ENCODE results near the gene TMPRSS9.

The TMPRSS9 gene

GRCh38 chr19:2330632-2331284, 29.3 kb upstream of the TMPRSS9 start:
- H3K9me3 ChIP-seq (ENCODE audit: control insufficient read depth in 1 of 2, low read length in 2 of 2), result no peaks in the 10 kb centered on the region
- H3K27me3 ChIP-seq (ENCODE audit: low read depth, low read length), result no peaks in the 10 kb centered on the region
- no peak overlapping the region for H3K4me3 ChIP-seq (ENCODE audit: low read depth in 1 of 2, low read length in 2 of 2)
- no peaks in the 10 kb centered on the region for H3K36me3 ChIP-seq (ENCODE audit: control insufficient read depth in 1 of 2, insufficient read depth in 2 of 2, low read length in 2 of 2)
- peak overlapping the region; percentile 81 for H3K27ac ChIP-seq (ENCODE audit: low read length)
- peaks cover 3 to 68% of the 10 kb centered on the region in 2 donors for H3K4me1 ChIP-seq (ENCODE audit: control insufficient read depth in 1 of 2, insufficient read depth in 2 of 2, low read length in 2 of 2)

GRCh38 chr19:2331601-2332246, 28.3 kb upstream of the TMPRSS9 start:
- Histone ChIP-seq H3K4me1 (ENCODE audit: control insufficient read depth in 1 of 2, insufficient read depth in 2 of 2, low read length in 2 of 2) (peaks cover 3 to 66% of the 10 kb centered on the region in 2 donors), H3K4me3 (ENCODE audit: low read depth in 1 of 2, low read length in 2 of 2) (no peak overlapping the region), H3K27me3 (ENCODE audit: low read depth, low read length) (no peaks in the 10 kb centered on the region), H3K27ac (ENCODE audit: low read length) (peak overlapping the region; percentile 81), H3K9me3 (ENCODE audit: control insufficient read depth in 1 of 2, low read length in 2 of 2) (no peaks in the 10 kb centered on the region), H3K36me3 (ENCODE audit: control insufficient read depth in 1 of 2, insufficient read depth in 2 of 2, low read length in 2 of 2) (no peaks in the 10 kb centered on the region)

GRCh38 chr19:2332341-2333026, 27.6 kb upstream of the TMPRSS9 start:
- H3K36me3 ChIP-seq (ENCODE audit: control insufficient read depth in 1 of 2, insufficient read depth in 2 of 2, low read length in 2 of 2), result peaks cover 0 to 3% of the 10 kb centered on the region in 2 donors
- no peak overlapping the region for H3K4me3 ChIP-seq (ENCODE audit: low read depth in 1 of 2, low read length in 2 of 2)
- H3K9me3 ChIP-seq (ENCODE audit: control insufficient read depth in 1 of 2, low read length in 2 of 2), result no peaks in the 10 kb centered on the region
- peak overlapping the region; percentile 16 for H3K27ac ChIP-seq (ENCODE audit: low read length)
- H3K27me3 ChIP-seq (ENCODE audit: low read depth, low read length), result no peaks in the 10 kb centered on the region
- peaks cover 3 to 59% of the 10 kb centered on the region in 2 donors for H3K4me1 ChIP-seq (ENCODE audit: control insufficient read depth in 1 of 2, insufficient read depth in 2 of 2, low read length in 2 of 2)

GRCh38 chr19:2333027-2333806, 26.8 kb upstream of the TMPRSS9 start:
- H3K27ac ChIP-seq (ENCODE audit: low read length), result no peak overlapping the region
- no peak overlapping the region for H3K4me3 ChIP-seq (ENCODE audit: low read depth in 1 of 2, low read length in 2 of 2)
- H3K36me3 ChIP-seq (ENCODE audit: control insufficient read depth in 1 of 2, insufficient read depth in 2 of 2, low read length in 2 of 2), result peaks cover 0 to 6% of the 10 kb centered on the region in 2 donors
- H3K4me1 ChIP-seq (ENCODE audit: control insufficient read depth in 1 of 2, insufficient read depth in 2 of 2, low read length in 2 of 2), result peaks cover 3 to 55% of the 10 kb centered on the region in 2 donors
- H3K9me3 ChIP-seq (ENCODE audit: control insufficient read depth in 1 of 2, low read length in 2 of 2), result no peaks in the 10 kb centered on the region
- H3K27me3 ChIP-seq (ENCODE audit: low read depth, low read length), result no peaks in the 10 kb centered on the region

- H3K9me3 ChIP-seq (ENCODE audit: control insufficient read depth in 1 of 2, low read length in 2 of 2), result no peaks in the 10 kb centered on the region
- no peak overlapping the region for H3K4me3 ChIP-seq (ENCODE audit: low read depth in 1 of 2, low read length in 2 of 2)
- H3K36me3 ChIP-seq (ENCODE audit: control insufficient read depth in 1 of 2, insufficient read depth in 2 of 2, low read length in 2 of 2), result peaks cover 0 to 12% of the 10 kb centered on the region in 2 donors
- no peaks in the 10 kb centered on the region for H3K27me3 ChIP-seq (ENCODE audit: low read depth, low read length)
- H3K4me1 ChIP-seq (ENCODE audit: control insufficient read depth in 1 of 2, insufficient read depth in 2 of 2, low read length in 2 of 2), result peaks cover 3 to 54% of the 10 kb centered on the region in 2 donors
- no peak overlapping the region for H3K27ac ChIP-seq (ENCODE audit: low read length)
Measured at GRCh38 chr19:2333807-2334211, 26.3 kb upstream of the TMPRSS9 start.

- Histone ChIP-seq H3K27ac (ENCODE audit: low read length) (no peak overlapping the region), H3K36me3 (ENCODE audit: control insufficient read depth in 1 of 2, insufficient read depth in 2 of 2, low read length in 2 of 2) (peaks cover 0 to 18% of the 10 kb centered on the region in 2 donors), H3K27me3 (ENCODE audit: low read depth, low read length) (no peaks in the 10 kb centered on the region), H3K9me3 (ENCODE audit: control insufficient read depth in 1 of 2, low read length in 2 of 2) (no peaks in the 10 kb centered on the region), H3K4me3 (ENCODE audit: low read depth in 1 of 2, low read length in 2 of 2) (no peak overlapping the region), H3K4me1 (ENCODE audit: control insufficient read depth in 1 of 2, insufficient read depth in 2 of 2, low read length in 2 of 2) (peaks cover 3 to 48% of the 10 kb centered on the region in 2 donors)
Measured at GRCh38 chr19:2334426-2334825, 25.6 kb upstream of the TMPRSS9 start.

GRCh38 chr19:2334986-2335846, 24.8 kb upstream of the TMPRSS9 start:
- H3K9me3 ChIP-seq (ENCODE audit: control insufficient read depth in 1 of 2, low read length in 2 of 2), result no peaks in the 10 kb centered on the region
- no peak overlapping the region for H3K27ac ChIP-seq (ENCODE audit: low read length)
- peaks cover 3 to 40% of the 10 kb centered on the region in 2 donors for H3K4me1 ChIP-seq (ENCODE audit: control insufficient read depth in 1 of 2, insufficient read depth in 2 of 2, low read length in 2 of 2)
- no peak overlapping the region for H3K4me3 ChIP-seq (ENCODE audit: low read depth in 1 of 2, low read length in 2 of 2)
- peaks cover 0 to 26% of the 10 kb centered on the region in 2 donors for H3K36me3 ChIP-seq (ENCODE audit: control insufficient read depth in 1 of 2, insufficient read depth in 2 of 2, low read length in 2 of 2)
- H3K27me3 ChIP-seq (ENCODE audit: low read depth, low read length), result no peaks in the 10 kb centered on the region

GRCh38 chr19:2335848-2336247, 24.2 kb upstream of the TMPRSS9 start:
- Histone ChIP-seq H3K9me3 (ENCODE audit: control insufficient read depth in 1 of 2, low read length in 2 of 2) (no peaks in the 10 kb centered on the region), H3K4me3 (ENCODE audit: low read depth in 1 of 2, low read length in 2 of 2) (no peak overlapping the region), H3K36me3 (ENCODE audit: control insufficient read depth in 1 of 2, insufficient read depth in 2 of 2, low read length in 2 of 2) (peaks cover 0 to 30% of the 10 kb centered on the region in 2 donors), H3K4me1 (ENCODE audit: control insufficient read depth in 1 of 2, insufficient read depth in 2 of 2, low read length in 2 of 2) (peaks cover 3 to 34% of the 10 kb centered on the region in 2 donors), H3K27me3 (ENCODE audit: low read depth, low read length) (no peaks in the 10 kb centered on the region), H3K27ac (ENCODE audit: low read length) (no peak overlapping the region)

- H3K27ac ChIP-seq (ENCODE audit: low read length), result no peak overlapping the region
- H3K4me1 ChIP-seq (ENCODE audit: control insufficient read depth in 1 of 2, insufficient read depth in 2 of 2, low read length in 2 of 2), result peaks cover 3 to 25% of the 10 kb centered on the region in 2 donors
- no peaks in the 10 kb centered on the region for H3K9me3 ChIP-seq (ENCODE audit: control insufficient read depth in 1 of 2, low read length in 2 of 2)
- H3K4me3 ChIP-seq (ENCODE audit: low read depth in 1 of 2, low read length in 2 of 2), result no peak overlapping the region
- H3K36me3 ChIP-seq (ENCODE audit: control insufficient read depth in 1 of 2, insufficient read depth in 2 of 2, low read length in 2 of 2), result peaks cover 0 to 39% of the 10 kb centered on the region in 2 donors
- no peaks in the 10 kb centered on the region for H3K27me3 ChIP-seq (ENCODE audit: low read depth, low read length)
Measured at GRCh38 chr19:2336528-2337328, 23.3 kb upstream of the TMPRSS9 start.

- H3K4me3 ChIP-seq (ENCODE audit: low read depth in 1 of 2, low read length in 2 of 2), result no peak overlapping the region
- H3K9me3 ChIP-seq (ENCODE audit: control insufficient read depth in 1 of 2, low read length in 2 of 2), result no peaks in the 10 kb centered on the region
- H3K4me1 ChIP-seq (ENCODE audit: control insufficient read depth in 1 of 2, insufficient read depth in 2 of 2, low read length in 2 of 2), result peaks cover 3 to 19% of the 10 kb centered on the region in 2 donors
- no peaks in the 10 kb centered on the region for H3K27me3 ChIP-seq (ENCODE audit: low read depth, low read length)
- peaks cover 0 to 39% of the 10 kb centered on the region in 2 donors for H3K36me3 ChIP-seq (ENCODE audit: control insufficient read depth in 1 of 2, insufficient read depth in 2 of 2, low read length in 2 of 2)
- H3K27ac ChIP-seq (ENCODE audit: low read length), result no peak overlapping the region
Measured at GRCh38 chr19:2337329-2337707, 22.7 kb upstream of the TMPRSS9 start.
